B cell (primary cell): ENCODE results near the gene TNRC6B. TPM values are rescaled to one million over a fixed set of nuclear protein-coding genes. Genes with fewer than 3 reads are reported as not detected.

ENCODE experiments used
- ATAC-seq: fragments of 200-7000 bp; cut with Tn5 transposase; one replicate; pipeline ENCODE4 v1.10.0; 2021; ENCODE audit warnings: low read depth, mild to moderate bottlenecking, moderate number of reproducible peaks, moderate library complexity
- CTCF ChIA-PET: fragments of 350-600 bp; sonication (Branson Sonifier 250); formaldehyde crosslinking; loops from one replicate; lab custom pipeline; 2021; ENCODE audit warnings: antibody characterized with exemption, inconsistent platforms; lab: Charles Lee
- POLR2A ChIA-PET: fragments of 350-600 bp; sonication (Branson Sonifier 250); formaldehyde crosslinking; loops from one replicate; lab custom pipeline; 2021; ENCODE audit warnings: antibody characterized with exemption; lab: Charles Lee
- DNase-seq: peaks from one replicate; pipeline ENCODE4 v3.0.0; 2013
- H2AFZ ChIP-seq: 2 replicates; pipeline ENCODE4 v1.6.1; 2012; ENCODE audit warnings: mild to moderate bottlenecking, low read depth, low read length; ENCODE audit not compliant: insufficient read depth, poor library complexity, severe bottlenecking
- H3K27ac ChIP-seq, 2 donors: 1 replicate in 1 of 2; 2 replicates in 1 of 2; pipeline ENCODE4 v1.5.1; 2012 to 2013; ENCODE audit warnings: low read length in 2 of 2, mild to moderate bottlenecking in 2 of 2, moderate library complexity in 1 of 2
- H3K27me3 ChIP-seq, 4 experiments: fragments of 200-600 bp in 1 of 4; sonication (generic) in 1 of 4; replicated peaks in 1 of 4; 1 replicate in 2 of 4; 2 replicates in 2 of 4; pipeline versions ENCODE4 v1.6.1 to v1.7.0; 2013 to 2016; ENCODE audit warnings: low read length in 3 of 4, mild to moderate bottlenecking in 2 of 4, mixed read lengths in 1 of 4, moderate library complexity in 1 of 4; ENCODE audit not compliant: insufficient read depth in 4 of 4, control insufficient read depth in 3 of 4; ENCODE audit errors: control extremely low read depth in 1 of 4
- H3K36me3 ChIP-seq, 2 experiments: replicated peaks in 1 of 2; 1 replicate in 1 of 2; 2 replicates in 1 of 2; pipeline versions ENCODE4 v1.6.1 to v1.7.1; 2013; ENCODE audit warnings: low read length in 1 of 2; ENCODE audit not compliant: insufficient read depth in 2 of 2, control insufficient read depth in 1 of 2; ENCODE audit errors: control extremely low read depth in 1 of 2, extremely low read depth in 1 of 2
- H3K4me1 ChIP-seq, 2 donors: fragments of 200-600 bp in 1 of 2; sonication (generic) in 1 of 2; 1 replicate in 1 of 2; 2 replicates in 1 of 2; pipeline versions ENCODE4 v1.5.1 to v1.6.1; 2013 to 2017; ENCODE audit warnings: low read length in 2 of 2; ENCODE audit not compliant: control insufficient read depth in 2 of 2, insufficient read depth in 2 of 2
- H3K4me2 ChIP-seq: replicated peaks from 2 replicates; pipeline ENCODE3; 2012; ENCODE audit warnings: mild to moderate bottlenecking, low read depth, low read length; ENCODE audit not compliant: poor library complexity, severe bottlenecking
- H3K4me3 ChIP-seq, 5 experiments: fragments of 200-600 bp in 1 of 5; sonication (generic) in 1 of 5; 1 replicate in 3 of 5; 2 replicates in 2 of 5; pipeline versions ENCODE4 v1.5.1 to v1.7.0; 2011 to 2016; ENCODE audit warnings: low read length in 4 of 5, mild to moderate bottlenecking in 4 of 5, low read depth in 2 of 5, control low read depth in 1 of 5, moderate library complexity in 1 of 5; ENCODE audit not compliant: insufficient read depth in 1 of 5; ENCODE audit errors: control extremely low read depth in 1 of 5, extremely low read depth in 1 of 5
- H3K79me2 ChIP-seq: fragments of 200-600 bp; sonication (generic); one replicate; pipeline ENCODE4 v1.6.0; 2016; ENCODE audit warnings: low read length; ENCODE audit not compliant: control insufficient read depth, insufficient read depth
- H3K9ac ChIP-seq: fragments of 200-600 bp; sonication (generic); 2 replicates; pipeline ENCODE4 v1.6.1; 2017; ENCODE audit warnings: mild to moderate bottlenecking, low read length, moderate library complexity
- H3K9me3 ChIP-seq, 3 donors: one replicate each; pipeline versions ENCODE4 v1.6.1 to v1.7.1; 2013; ENCODE audit warnings: low read length in 2 of 3; ENCODE audit not compliant: control insufficient read depth in 2 of 3, insufficient read depth in 1 of 3; ENCODE audit errors: control extremely low read depth in 1 of 3
- H4K20me1 ChIP-seq: 2 replicates; pipeline ENCODE4 v1.6.0; 2012; ENCODE audit warnings: mild to moderate bottlenecking, low read length; ENCODE audit not compliant: insufficient read depth, control insufficient read depth, poor library complexity, severe bottlenecking
- H3K27ac Mint-ChIP-seq: one replicate; pipeline ENCODE4 v1.8.0; 2021; ENCODE audit warnings: mixed read lengths
- H3K27me3 Mint-ChIP-seq: one replicate; pipeline ENCODE4 v1.8.0; 2021; ENCODE audit warnings: mixed read lengths
- H3K4me1 Mint-ChIP-seq: one replicate; pipeline ENCODE4 v1.8.0; 2021; ENCODE audit warnings: mixed read lengths
- H3K4me3 Mint-ChIP-seq: one replicate; pipeline ENCODE4 v1.8.0; 2021; ENCODE audit warnings: mixed read lengths
- H3K9me3 Mint-ChIP-seq: one replicate; pipeline ENCODE4 v1.8.0; 2022; ENCODE audit warnings: mixed read lengths; ENCODE audit not compliant: insufficient read depth
- EZH2 ChIP-seq: IDR thresholded peaks from 2 replicates; pipeline ENCODE4 v1.6.1; 2012; ENCODE audit warnings: borderline replicate concordance, low read depth, mild to moderate bottlenecking, moderate library complexity, low read length; ENCODE audit not compliant: insufficient read depth, poor library complexity, severe bottlenecking
- WGBS: methylation state at CpG from one replicate; pipeline ENCODE4 v1.1.5; 2013; ENCODE audit warnings: missing lambda C conversion rate; ENCODE audit not compliant: insufficient coverage; 5-methylcytosine and 5-hydroxymethylcytosine counted together
- intact Hi-C: fragments of 100-400 bp; cut with micrococcal nuclease; formaldehyde crosslinking; loops from one replicate; pipeline ENCODE4 v1.10.0; 2022
- polyA plus RNA-seq: library from polyadenylated mRNA; depleted of rRNA; stranded (reverse); fragments of >200 nt; gene quantifications from 2 replicates; pipeline ENCODE4 v1.2.3, GENCODE V29; 2012
- total RNA-seq, 2 donors: library from RNA; stranded (reverse); fragments of 120-200 nt in 1 of 2; gene quantifications; 1 replicate in 1 of 2; 2 replicates in 1 of 2; pipeline versions ENCODE4 v1.2.3 to v1.2.4, GENCODE V29; 2013 to 2022
- TF ChIP-seq, protein P1 (sequence below): fragments of 200-600 bp; IDR thresholded peaks from one replicate; pipeline ENCODE4 v1.8.0; 2022; ENCODE audit warnings: antibody characterized with exemption, mild to moderate bottlenecking

Gene TNRC6B
- total and polyA plus RNA-seq, 2 donors (not counting 1 experiment from before 2014, with no cell fraction given) = 28.8 to 210 TPM

GRCh38 chr22:40200795-40201530 lies 23.2 kb downstream of the TNRC6B start:
- no peak for DNase-seq
- Mint-ChIP-seq H3K27me3 (no peaks in the 10 kb centered on the region), H3K27ac (peak overlapping the region; percentile 26), H3K9me3 (no peaks in the 10 kb centered on the region), H3K4me1 (peaks cover 70% of the 10 kb centered on the region), H3K4me3 (no peak overlapping the region)
- ChIA-PET POLR2A (interaction anchor here (0.7 kb wide), 1 partner anchor 92 kb away, joined by 6 read pairs; no protein-coding TSS in a partner anchor), CTCF (interaction anchor here (0.5 kb wide), 1 partner anchor 57 kb away, joined by 3 read pairs; no protein-coding TSS in a partner anchor)
- peaks cover 67% of the 10 kb centered on the region for H4K20me1 ChIP-seq
- intact Hi-C loops = no loop called here
- H3K9me3 ChIP-seq = no peaks in the 10 kb centered on the region
- no peak for ATAC-seq
- H3K27me3 ChIP-seq = no peaks in the 10 kb centered on the region
- H3K4me2 ChIP-seq = no peak overlapping the region
- TF ChIP-seq EZH2 = no peak
- TF ChIP-seq, protein P1, sequence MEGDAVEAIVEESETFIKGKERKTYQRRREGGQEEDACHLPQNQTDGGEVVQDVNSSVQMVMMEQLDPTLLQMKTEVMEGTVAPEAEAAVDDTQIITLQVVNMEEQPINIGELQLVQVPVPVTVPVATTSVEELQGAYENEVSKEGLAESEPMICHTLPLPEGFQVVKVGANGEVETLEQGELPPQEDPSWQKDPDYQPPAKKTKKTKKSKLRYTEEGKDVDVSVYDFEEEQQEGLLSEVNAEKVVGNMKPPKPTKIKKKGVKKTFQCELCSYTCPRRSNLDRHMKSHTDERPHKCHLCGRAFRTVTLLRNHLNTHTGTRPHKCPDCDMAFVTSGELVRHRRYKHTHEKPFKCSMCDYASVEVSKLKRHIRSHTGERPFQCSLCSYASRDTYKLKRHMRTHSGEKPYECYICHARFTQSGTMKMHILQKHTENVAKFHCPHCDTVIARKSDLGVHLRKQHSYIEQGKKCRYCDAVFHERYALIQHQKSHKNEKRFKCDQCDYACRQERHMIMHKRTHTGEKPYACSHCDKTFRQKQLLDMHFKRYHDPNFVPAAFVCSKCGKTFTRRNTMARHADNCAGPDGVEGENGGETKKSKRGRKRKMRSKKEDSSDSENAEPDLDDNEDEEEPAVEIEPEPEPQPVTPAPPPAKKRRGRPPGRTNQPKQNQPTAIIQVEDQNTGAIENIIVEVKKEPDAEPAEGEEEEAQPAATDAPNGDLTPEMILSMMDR = no peak
- peaks cover 96% of the 10 kb centered on the region for H3K79me2 ChIP-seq
- H3K4me1 ChIP-seq = peaks cover 40 to 50% of the 10 kb centered on the region in 2 donors
- peaks cover 0 to 3% of the 10 kb centered on the region in 2 experiments for H3K36me3 ChIP-seq
- H3K27ac ChIP-seq = peak overlapping the region in 1 of 2 donors; percentile 35
- no CpG with 5 or more reads among the region's 7 CpGs for WGBS
- H2AFZ ChIP-seq = no peak overlapping the region
- no peak overlapping the region for H3K9ac ChIP-seq
- H3K4me3 ChIP-seq = no peak overlapping the region
